ENCODE measurements around the gene SMNDC1.

The SMNDC1 gene

DNA sequence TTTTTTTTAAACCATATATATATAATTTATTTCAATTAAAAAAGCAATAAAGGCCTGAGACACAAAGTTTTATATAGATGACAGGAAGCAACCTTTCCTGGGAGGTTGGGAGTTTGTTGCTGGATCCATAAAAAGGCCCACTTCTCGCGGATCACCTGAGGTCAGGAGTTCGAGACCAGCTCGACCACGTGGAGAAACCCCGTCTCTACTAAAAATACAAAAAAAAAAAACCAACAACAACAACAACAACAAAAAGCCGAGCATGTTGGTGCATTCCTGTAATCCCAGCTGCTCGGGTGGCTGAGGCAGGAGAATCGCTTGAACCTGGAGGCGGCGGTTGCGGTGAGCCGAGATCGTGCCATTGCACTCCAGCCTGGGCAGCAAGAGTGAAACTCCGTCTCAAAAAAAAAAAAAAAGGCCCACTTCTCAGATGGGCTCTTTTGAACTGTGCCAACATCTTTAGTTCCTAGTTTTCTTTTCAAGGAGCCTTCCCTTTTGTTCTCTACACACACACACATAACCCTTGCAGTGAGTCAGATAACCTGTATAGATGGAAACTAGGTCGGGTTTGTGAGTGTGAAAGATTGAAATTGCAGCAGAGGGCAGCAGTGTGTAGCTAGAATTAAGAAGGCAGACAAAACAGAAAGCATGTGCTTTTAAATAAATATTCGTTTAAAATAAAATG is 1.2 kb upstream of the SMNDC1 start:
- FAIRE-seq (no peak), DNase-seq (ENCODE audit: insufficient read length, low spot score) (no peak)
- TF ChIP-seq, protein P1, sequence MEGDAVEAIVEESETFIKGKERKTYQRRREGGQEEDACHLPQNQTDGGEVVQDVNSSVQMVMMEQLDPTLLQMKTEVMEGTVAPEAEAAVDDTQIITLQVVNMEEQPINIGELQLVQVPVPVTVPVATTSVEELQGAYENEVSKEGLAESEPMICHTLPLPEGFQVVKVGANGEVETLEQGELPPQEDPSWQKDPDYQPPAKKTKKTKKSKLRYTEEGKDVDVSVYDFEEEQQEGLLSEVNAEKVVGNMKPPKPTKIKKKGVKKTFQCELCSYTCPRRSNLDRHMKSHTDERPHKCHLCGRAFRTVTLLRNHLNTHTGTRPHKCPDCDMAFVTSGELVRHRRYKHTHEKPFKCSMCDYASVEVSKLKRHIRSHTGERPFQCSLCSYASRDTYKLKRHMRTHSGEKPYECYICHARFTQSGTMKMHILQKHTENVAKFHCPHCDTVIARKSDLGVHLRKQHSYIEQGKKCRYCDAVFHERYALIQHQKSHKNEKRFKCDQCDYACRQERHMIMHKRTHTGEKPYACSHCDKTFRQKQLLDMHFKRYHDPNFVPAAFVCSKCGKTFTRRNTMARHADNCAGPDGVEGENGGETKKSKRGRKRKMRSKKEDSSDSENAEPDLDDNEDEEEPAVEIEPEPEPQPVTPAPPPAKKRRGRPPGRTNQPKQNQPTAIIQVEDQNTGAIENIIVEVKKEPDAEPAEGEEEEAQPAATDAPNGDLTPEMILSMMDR (IDR thresholded peaks at IDR 0.05; ENCODE audit: insufficient read depth, missing control alignments), result peak; percentile 65

DNA sequence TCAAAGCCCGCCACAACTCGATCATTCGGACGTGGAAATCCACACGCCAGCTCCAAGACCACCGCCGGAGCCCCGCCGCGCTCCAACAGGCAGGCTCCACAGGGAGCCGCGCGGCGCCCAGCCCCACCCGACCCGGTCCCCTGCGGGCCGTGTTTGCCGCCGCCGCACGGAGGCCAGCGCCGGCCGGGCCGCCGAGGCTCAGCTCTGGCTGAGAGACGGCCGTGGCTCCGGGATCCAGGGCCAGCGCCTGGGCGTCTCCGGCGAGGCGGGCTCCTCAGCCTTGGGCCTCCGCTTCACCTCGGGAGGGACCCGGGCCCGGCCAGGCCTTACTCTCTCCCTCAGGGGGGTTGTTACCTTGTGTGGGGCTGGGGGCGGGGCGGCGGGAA is 333 bp downstream of the SMNDC1 start:
- FAIRE-seq (no peak), DNase-seq (ENCODE audit: insufficient read length, low spot score) (no peak)
- TF ChIP-seq, protein P1 (IDR thresholded peaks at IDR 0.05; ENCODE audit: insufficient read depth, missing control alignments), result no peak

DNA sequence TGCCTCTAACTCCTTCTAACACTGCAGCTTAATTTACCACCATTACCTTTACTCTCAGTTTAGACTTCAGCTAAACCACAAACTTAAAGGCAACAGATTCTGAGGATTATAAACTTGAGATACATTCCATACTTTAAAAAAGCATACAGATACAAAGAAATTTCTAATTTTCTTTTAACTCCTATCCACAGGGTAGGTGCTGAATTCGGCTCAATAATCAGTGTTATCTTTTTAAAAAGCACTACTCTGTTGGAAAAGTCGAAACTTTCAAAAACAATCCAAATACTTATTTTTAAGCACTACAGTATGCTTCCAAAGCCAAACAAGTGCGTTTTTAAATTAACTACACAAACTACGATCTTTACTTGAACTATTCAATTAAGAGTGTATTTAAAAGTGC is 1.0 kb downstream of the SMNDC1 start:
- TF ChIP-seq, protein P1 (IDR thresholded peaks at IDR 0.05; ENCODE audit: insufficient read depth, missing control alignments), result no peak
- DNase-seq (ENCODE audit: insufficient read length, low spot score), result no peak
- no peak for FAIRE-seq

DNA sequence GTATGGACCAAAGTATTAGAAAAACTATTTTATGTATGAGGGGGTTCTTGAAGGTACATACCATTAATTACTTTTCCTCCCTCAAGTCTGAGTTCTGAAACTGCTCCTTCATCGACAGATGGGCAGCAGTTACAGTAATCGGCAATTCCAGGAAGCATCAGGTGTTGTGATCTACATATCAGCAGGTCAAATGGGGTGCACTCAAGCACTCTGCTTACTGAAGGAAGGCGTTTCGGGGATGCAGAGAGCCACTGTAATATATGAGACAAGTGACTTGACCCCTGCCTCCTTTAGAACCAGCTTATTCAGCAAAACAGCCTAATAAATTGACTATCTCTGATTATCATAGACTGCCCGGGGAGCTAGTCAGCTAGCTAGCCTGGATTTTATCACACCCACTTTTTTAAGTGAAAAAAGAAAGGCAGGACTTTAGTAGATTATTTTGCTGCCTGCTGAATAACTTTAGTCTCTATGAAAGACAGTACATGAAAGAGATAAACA is 4.2 kb downstream of the SMNDC1 start:
- FAIRE-seq, result no peak
- TF ChIP-seq, protein P1 (IDR thresholded peaks at IDR 0.05; ENCODE audit: insufficient read depth, missing control alignments), result no peak
- no peak for DNase-seq (ENCODE audit: insufficient read length, low spot score)

- FAIRE-seq (no peak), DNase-seq (ENCODE audit: insufficient read length, low spot score) (no peak)
- TF ChIP-seq, protein P1 (IDR thresholded peaks at IDR 0.05; ENCODE audit: insufficient read depth, missing control alignments), result no peak
Measured at GRCh38 chr10:110296966-110297365, 7.8 kb downstream of the SMNDC1 start.

GRCh38 chr10:110286841-110287240 is 17.9 kb downstream of the SMNDC1 start:
- no peak for FAIRE-seq
- TF ChIP-seq, protein P1 (IDR thresholded peaks at IDR 0.05; ENCODE audit: insufficient read depth, missing control alignments), result no peak
- DNase-seq (ENCODE audit: insufficient read length, low spot score), result no peak

DNA sequence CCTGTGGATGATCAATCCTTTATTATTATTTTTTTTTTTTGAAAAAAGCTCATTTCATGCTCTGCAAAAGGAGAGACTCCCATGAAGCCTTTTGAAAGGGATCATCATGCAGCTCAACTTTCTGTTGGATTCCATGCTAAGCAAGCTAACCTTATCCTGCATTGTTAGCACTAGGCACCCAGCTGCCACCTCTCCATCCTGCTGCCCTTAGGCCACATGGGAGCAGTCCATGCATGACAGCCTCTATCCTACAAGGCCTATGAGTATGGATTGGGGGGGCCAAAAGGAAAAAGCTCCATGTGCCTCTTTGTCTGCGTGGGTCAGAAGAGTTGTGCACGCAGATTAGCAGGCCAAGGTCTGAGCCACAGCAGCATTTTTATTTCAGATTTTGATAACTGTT is 19.2 kb downstream of the SMNDC1 start:
- no peak for DNase-seq (ENCODE audit: insufficient read length, low spot score)
- FAIRE-seq, result no peak
- TF ChIP-seq, protein P1 (IDR thresholded peaks at IDR 0.05; ENCODE audit: insufficient read depth, missing control alignments), result no peak
